22Rv1 (cell line): ENCODE results near the gene RAB11B.

Source experiments
- CTCF ChIP-seq: fragments of 450-650 bp; IDR thresholded peaks from 2 replicates; pipeline ENCODE4 v1.5.1; 2017; ENCODE audit warnings: mild to moderate bottlenecking
- ZFX ChIP-seq: fragments of 450-650 bp; IDR thresholded peaks from 2 replicates; pipeline ENCODE4 v1.6.1; 2017; ENCODE audit warnings: antibody characterized with exemption, borderline replicate concordance

- TF ChIP-seq CTCF (no peak), ZFX (no peak)
Observed at GRCh38 chr19:8377598-8377997, 12.6 kb upstream of the RAB11B start.
